HepG2 (cell line): ENCODE measurements around the gene MIF. TPM values are rescaled to one million over a fixed set of nuclear protein-coding genes. Genes with fewer than 3 reads are reported as not detected.

Experiments used
- FOSL2 ChIP-seq: sonication (generic); formaldehyde crosslinking; IDR thresholded peaks from 2 replicates; pipeline ENCODE4 v1.4.0; 2020; ENCODE audit warnings: missing genetic modification reagents
- ISX ChIP-seq: sonication (generic); formaldehyde crosslinking; conservative IDR thresholded peaks from 2 replicates; pipeline ENCODE4 v1.5.0; 2020; ENCODE audit warnings: missing genetic modification reagents
- MED1 ChIP-seq: sonication (generic); formaldehyde crosslinking; IDR thresholded peaks from 2 replicates; pipeline ENCODE4 v1.4.0; 2020; ENCODE audit warnings: missing genetic modification reagents
- MTA1 ChIP-seq: sonication (generic); formaldehyde crosslinking; IDR thresholded peaks from 2 replicates; pipeline ENCODE4 v1.4.0; 2020; ENCODE audit warnings: missing genetic modification reagents, mild to moderate bottlenecking, borderline replicate concordance
- PAX8 ChIP-seq: sonication (generic); formaldehyde crosslinking; IDR thresholded peaks from 2 replicates; pipeline ENCODE4 v1.8.0; 2022; ENCODE audit warnings: mild to moderate bottlenecking, missing genetic modification reagents, borderline replicate concordance
- RBM39 ChIP-seq: fragments of 200-400 bp; formaldehyde crosslinking; IDR thresholded peaks from one replicate; pipeline ENCODE4 v1.6.1; 2018; ENCODE audit warnings: antibody characterized with exemption, mild to moderate bottlenecking, low read depth, low read length; ENCODE audit not compliant: poor library complexity, severe bottlenecking
- RFX5 ChIP-seq: IDR thresholded peaks from 2 replicates; pipeline ENCODE4 v1.6.1; 2011; ENCODE audit warnings: low read depth, low read length, improper control_type of control experiment
- TCF12 ChIP-seq, 2 experiments: fragments of 450-650 bp in 1 of 2; sonication (generic) in 1 of 2; formaldehyde crosslinking in 1 of 2; IDR thresholded peaks; 2 replicates each; pipeline versions ENCODE4 v1.6.1 to v1.8.0; 2017 to 2022; ENCODE audit warnings: antibody characterized with exemption in 1 of 2, mild to moderate bottlenecking in 1 of 2, missing genetic modification reagents in 1 of 2, moderate library complexity in 1 of 2
- YEATS4 ChIP-seq: sonication (generic); formaldehyde crosslinking; IDR thresholded peaks from 2 replicates; pipeline ENCODE4 v1.4.0; 2020; ENCODE audit warnings: missing genetic modification reagents, borderline replicate concordance
- ZC3H13 ChIP-seq: sonication (generic); formaldehyde crosslinking; IDR thresholded peaks from 2 replicates; pipeline ENCODE4 v1.8.1; 2023; ENCODE audit warnings: mild to moderate bottlenecking, missing genetic modification reagents, moderate library complexity
- ZNF232 ChIP-seq: sonication (generic); formaldehyde crosslinking; IDR thresholded peaks from 2 replicates; pipeline ENCODE4 v1.4.0; 2020; ENCODE audit warnings: missing genetic modification reagents, borderline replicate concordance
- ZNF891 ChIP-seq: sonication (generic); formaldehyde crosslinking; IDR thresholded peaks from 2 replicates; pipeline ENCODE4 v1.5.0; 2020; ENCODE audit warnings: mild to moderate bottlenecking, missing genetic modification reagents
- polyA plus RNA-seq, 8 experiments: library from polyadenylated mRNA; depleted of rRNA in 3 of 8; stranded (reverse) in 7 of 8; unstranded in 1 of 8; fragments of >200 nt; fragmentation: Illumina TruSeq in 4 of 8; extraction: Trizol in 4 of 8; gene quantifications; 2 replicates each; pipeline versions ENCODE4 v1.2.1 to v1.2.3, GENCODE V29; 2011 to 2016; ENCODE audit warnings: low read depth in 4 of 8, missing spikeins in 1 of 8, mixed read lengths in 1 of 8; ENCODE audit not compliant: insufficient read depth in 1 of 8
- total RNA-seq, 5 experiments: library from RNA; depleted of rRNA; stranded (reverse); fragments of >200 nt; fragmentation: Illumina TruSeq; extraction: Trizol; gene quantifications; 2 replicates each; pipeline ENCODE4 v1.2.3, GENCODE V29; 2016; ENCODE audit warnings: low read depth in 1 of 5
- TF ChIP-seq, protein P1 (sequence below): sonication (generic); formaldehyde crosslinking; IDR thresholded peaks from 2 replicates; pipeline ENCODE4 v1.9.0; 2022; ENCODE audit warnings: missing genetic modification reagents, mild to moderate bottlenecking, borderline replicate concordance
- TF ChIP-seq, protein P2 (sequence below): IDR thresholded peaks from 2 replicates; pipeline ENCODE4 v1.6.1; 2016; ENCODE audit warnings: missing biosample characterization, missing genetic modification reagents, low read depth
- TF ChIP-seq, protein P3 (sequence below), 2 experiments: sonication (generic) in 1 of 2; formaldehyde crosslinking in 1 of 2; IDR thresholded peaks; 2 replicates each; pipeline versions ENCODE4 v1.4.0 to v1.6.1; 2018 to 2020; ENCODE audit warnings: missing genetic modification reagents in 2 of 2, borderline replicate concordance in 1 of 2, low read depth in 1 of 2, mild to moderate bottlenecking in 1 of 2, missing biosample characterization in 1 of 2
- TF ChIP-seq, protein P4 (sequence below): sonication (generic); formaldehyde crosslinking; IDR thresholded peaks from 2 replicates; pipeline ENCODE4 v1.5.0; 2020; ENCODE audit warnings: mild to moderate bottlenecking, missing genetic modification reagents

Gene MIF
- total and polyA plus RNA-seq, 2 of the 13 experiments (the other 11 are each of a cell fraction or from before 2014, with no cell fraction given): 634 to 675 TPM

DNA sequence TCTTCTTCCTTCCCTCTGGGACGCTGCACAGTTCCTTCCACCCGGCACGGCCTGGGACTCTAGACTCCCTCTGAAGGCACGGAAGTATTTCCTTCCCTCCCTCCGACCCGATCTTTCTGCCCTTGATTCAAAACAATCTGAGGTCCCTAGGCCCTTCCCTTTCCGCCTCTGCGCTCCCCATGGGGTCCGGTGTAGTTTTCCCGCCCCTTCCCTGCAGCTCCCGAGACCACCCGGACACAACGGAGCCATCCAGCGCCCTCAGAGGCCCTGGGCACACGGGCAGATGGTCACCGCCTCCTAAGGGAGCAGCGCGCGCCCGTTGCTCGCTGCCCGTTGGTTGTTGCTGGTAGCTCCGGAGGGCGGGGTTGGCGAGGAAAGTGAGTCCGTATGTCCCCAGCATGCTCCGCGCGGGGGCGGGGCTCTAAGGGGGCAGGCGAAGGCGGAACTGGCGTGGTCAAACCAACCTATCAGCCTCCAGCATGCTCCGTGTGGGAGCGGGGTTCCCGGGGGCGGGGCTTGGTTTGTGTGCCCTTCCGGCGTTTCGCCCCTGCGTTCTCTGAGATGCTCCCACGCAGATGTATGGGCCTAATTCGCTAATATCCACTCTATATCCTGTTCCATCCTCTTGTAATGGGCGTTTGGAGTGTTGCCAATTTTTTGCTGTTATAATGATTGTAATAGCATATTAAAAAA lies 19.6 kb downstream of the MIF start (continued):
- TF ChIP-seq, protein P1, sequence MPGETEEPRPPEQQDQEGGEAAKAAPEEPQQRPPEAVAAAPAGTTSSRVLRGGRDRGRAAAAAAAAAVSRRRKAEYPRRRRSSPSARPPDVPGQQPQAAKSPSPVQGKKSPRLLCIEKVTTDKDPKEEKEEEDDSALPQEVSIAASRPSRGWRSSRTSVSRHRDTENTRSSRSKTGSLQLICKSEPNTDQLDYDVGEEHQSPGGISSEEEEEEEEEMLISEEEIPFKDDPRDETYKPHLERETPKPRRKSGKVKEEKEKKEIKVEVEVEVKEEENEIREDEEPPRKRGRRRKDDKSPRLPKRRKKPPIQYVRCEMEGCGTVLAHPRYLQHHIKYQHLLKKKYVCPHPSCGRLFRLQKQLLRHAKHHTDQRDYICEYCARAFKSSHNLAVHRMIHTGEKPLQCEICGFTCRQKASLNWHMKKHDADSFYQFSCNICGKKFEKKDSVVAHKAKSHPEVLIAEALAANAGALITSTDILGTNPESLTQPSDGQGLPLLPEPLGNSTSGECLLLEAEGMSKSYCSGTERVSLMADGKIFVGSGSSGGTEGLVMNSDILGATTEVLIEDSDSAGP (CRISPR knock-in tag): peak; percentile 89
- no peak for TF ChIP-seq RFX5
- peak; percentile 76; the same call in 1 of the 2 replicates for TF ChIP-seq ZNF891
- TF ChIP-seq, protein P2, sequence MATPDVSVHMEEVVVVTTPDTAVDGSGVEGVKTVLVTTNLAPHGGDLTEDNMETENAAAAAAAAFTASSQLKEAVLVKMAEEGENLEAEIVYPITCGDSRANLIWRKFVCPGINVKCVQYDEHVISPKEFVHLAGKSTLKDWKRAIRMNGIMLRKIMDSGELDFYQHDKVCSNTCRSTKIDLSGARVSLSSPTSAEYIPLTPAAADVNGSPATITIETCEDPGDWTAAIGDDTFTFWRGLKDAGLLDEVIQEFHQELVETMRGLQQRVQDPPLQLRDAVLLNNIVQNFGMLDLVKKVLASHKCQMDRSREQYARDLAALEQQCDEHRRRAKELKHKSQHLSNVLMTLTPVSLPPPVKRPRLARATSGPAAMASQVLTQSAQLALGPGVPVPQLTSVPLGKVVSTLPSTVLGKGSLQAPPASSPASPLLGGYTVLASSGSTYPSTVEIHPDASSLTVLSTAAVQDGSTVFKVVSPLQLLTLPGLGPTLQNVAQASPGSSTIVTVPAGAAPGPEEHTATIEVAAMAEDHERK (CRISPR knock-in tag): no peak
- no peak for TF ChIP-seq TCF12 (IDR thresholded peaks at IDR 0.05)
- TF ChIP-seq TCF12 (CRISPR knock-in tag; IDR thresholded peaks at IDR 0.05): no peak
- peak; percentile 85 for TF ChIP-seq YEATS4 (CRISPR knock-in tag)
- TF ChIP-seq, protein P3, sequence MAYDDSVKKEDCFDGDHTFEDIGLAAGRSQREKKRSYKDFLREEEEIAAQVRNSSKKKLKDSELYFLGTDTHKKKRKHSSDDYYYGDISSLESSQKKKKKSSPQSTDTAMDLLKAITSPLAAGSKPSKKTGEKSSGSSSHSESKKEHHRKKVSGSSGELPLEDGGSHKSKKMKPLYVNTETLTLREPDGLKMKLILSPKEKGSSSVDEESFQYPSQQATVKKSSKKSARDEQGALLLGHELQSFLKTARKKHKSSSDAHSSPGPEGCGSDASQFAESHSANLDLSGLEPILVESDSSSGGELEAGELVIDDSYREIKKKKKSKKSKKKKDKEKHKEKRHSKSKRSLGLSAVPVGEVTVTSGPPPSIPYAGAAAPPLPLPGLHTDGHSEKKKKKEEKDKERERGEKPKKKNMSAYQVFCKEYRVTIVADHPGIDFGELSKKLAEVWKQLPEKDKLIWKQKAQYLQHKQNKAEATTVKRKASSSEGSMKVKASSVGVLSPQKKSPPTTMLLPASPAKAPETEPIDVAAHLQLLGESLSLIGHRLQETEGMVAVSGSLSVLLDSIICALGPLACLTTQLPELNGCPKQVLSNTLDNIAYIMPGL (CRISPR knock-in tag; IDR thresholded peaks at IDR 0.05; ENCODE audit: borderline replicate concordance in 1 of 2, low read depth in 1 of 2): peak in 1 of 2 experiments; percentile 51; a peak in 1 of 4 replicates
- TF ChIP-seq MED1 (CRISPR knock-in tag): peak; percentile 77
- TF ChIP-seq FOSL2 (CRISPR knock-in tag): peak; percentile 67
- no peak for TF ChIP-seq ISX
- TF ChIP-seq ZC3H13 (CRISPR knock-in tag): peak; percentile 91
- TF ChIP-seq RBM39: peak; percentile 76
- no peak; the same call in 1 of the 2 replicates for TF ChIP-seq ZNF232 (CRISPR knock-in tag)
- TF ChIP-seq, protein P4, sequence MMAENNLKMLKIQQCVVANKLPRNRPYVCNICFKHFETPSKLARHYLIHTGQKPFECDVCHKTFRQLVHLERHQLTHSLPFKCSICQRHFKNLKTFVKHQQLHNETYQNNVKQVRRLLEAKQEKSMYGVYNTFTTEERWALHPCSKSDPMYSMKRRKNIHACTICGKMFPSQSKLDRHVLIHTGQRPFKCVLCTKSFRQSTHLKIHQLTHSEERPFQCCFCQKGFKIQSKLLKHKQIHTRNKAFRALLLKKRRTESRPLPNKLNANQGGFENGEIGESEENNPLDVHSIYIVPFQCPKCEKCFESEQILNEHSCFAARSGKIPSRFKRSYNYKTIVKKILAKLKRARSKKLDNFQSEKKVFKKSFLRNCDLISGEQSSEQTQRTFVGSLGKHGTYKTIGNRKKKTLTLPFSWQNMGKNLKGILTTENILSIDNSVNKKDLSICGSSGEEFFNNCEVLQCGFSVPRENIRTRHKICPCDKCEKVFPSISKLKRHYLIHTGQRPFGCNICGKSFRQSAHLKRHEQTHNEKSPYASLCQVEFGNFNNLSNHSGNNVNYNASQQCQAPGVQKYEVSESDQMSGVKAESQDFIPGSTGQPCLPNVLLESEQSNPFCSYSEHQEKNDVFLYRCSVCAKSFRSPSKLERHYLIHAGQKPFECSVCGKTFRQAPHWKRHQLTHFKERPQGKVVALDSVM (CRISPR knock-in tag): peak; percentile 42
- TF ChIP-seq PAX8 (CRISPR knock-in tag): no peak
- peak; percentile 75; the same call in 1 of the 2 replicates for TF ChIP-seq MTA1
